Neural progenitor cell (in vitro differentiated cells): ENCODE results near the gene DHTKD1. TPM values are rescaled to one million over a fixed set of nuclear protein-coding genes. Genes with fewer than 3 reads are reported as not detected.

Experiments
- DNase-seq: peaks from one replicate; pipeline ENCODE4 v3.0.0-alpha.2; 2016; ENCODE audit warnings: low spot score
- H2AFZ ChIP-seq: fragments of 200-600 bp; sonication (generic); replicated peaks from 2 replicates; pipeline ENCODE4 v1.6.1; 2016; ENCODE audit warnings: antibody characterized with exemption
- H3F3A ChIP-seq: fragments of 200-600 bp; sonication (generic); 2 replicates; pipeline ENCODE4 v1.6.1; 2016; ENCODE audit warnings: antibody characterized with exemption, low read depth
- H3K27ac ChIP-seq: fragments of 200-600 bp; sonication (generic); 2 replicates; pipeline ENCODE4 v1.5.1; 2016; ENCODE audit warnings: mild to moderate bottlenecking
- H3K27me3 ChIP-seq: fragments of 200-600 bp; sonication (generic); 2 replicates; pipeline ENCODE4 v1.6.1; 2016; ENCODE audit warnings: mild to moderate bottlenecking, moderate library complexity
- H3K36me3 ChIP-seq: fragments of 200-600 bp; sonication (generic); 2 replicates; pipeline ENCODE4 v1.5.1; 2016
- H3K4me1 ChIP-seq: fragments of 200-600 bp; sonication (generic); 2 replicates; pipeline ENCODE4 v1.6.1; 2016; ENCODE audit warnings: mixed run types
- H3K4me2 ChIP-seq: fragments of 200-600 bp; sonication (generic); 2 replicates; pipeline ENCODE4 v1.6.1; 2016
- H3K4me3 ChIP-seq: fragments of 200-600 bp; sonication (generic); 2 replicates; pipeline ENCODE4 v1.5.1; 2016
- H3K79me2 ChIP-seq: fragments of 200-600 bp; sonication (generic); 2 replicates; pipeline ENCODE4 v1.6.1; 2016; ENCODE audit warnings: low read depth
- H3K9ac ChIP-seq: fragments of 200-600 bp; sonication (generic); 2 replicates; pipeline ENCODE4 v1.6.1; 2016
- H3K9me3 ChIP-seq: fragments of 200-600 bp; sonication (generic); 2 replicates; pipeline ENCODE4 v1.5.1; 2016; ENCODE audit warnings: low read depth
- H4K20me1 ChIP-seq: fragments of 200-600 bp; sonication (generic); 2 replicates; pipeline ENCODE4 v1.6.1; 2016; ENCODE audit warnings: low read depth
- H3K27ac Mint-ChIP-seq: 3 replicates; pipeline ENCODE4 v1.8.0; 2021; ENCODE audit warnings: mixed read lengths
- H3K27me3 Mint-ChIP-seq: 2 replicates; pipeline ENCODE4 v1.8.0; 2022; ENCODE audit warnings: low read depth, mild to moderate bottlenecking, inconsistent platforms, moderate library complexity, mixed read lengths; ENCODE audit not compliant: insufficient read depth
- H3K36me3 Mint-ChIP-seq: 3 replicates; pipeline ENCODE4 v1.8.0; 2021; ENCODE audit warnings: mixed read lengths
- H3K4me1 Mint-ChIP-seq: 3 replicates; pipeline ENCODE4 v1.8.0; 2021; ENCODE audit warnings: mixed read lengths
- H3K4me3 Mint-ChIP-seq: 3 replicates; pipeline ENCODE4 v1.8.0; 2021; ENCODE audit warnings: mild to moderate bottlenecking, moderate library complexity, mixed read lengths
- H3K9me3 Mint-ChIP-seq: 3 replicates; pipeline ENCODE4 v1.8.0; 2020; ENCODE audit warnings: mixed read lengths
- CTCF ChIP-seq: fragments of 200-600 bp; sonication (generic); IDR thresholded peaks from 2 replicates; pipeline ENCODE4 v1.5.1; 2017; ENCODE audit warnings: antibody characterized with exemption, mild to moderate bottlenecking
- EZH2 ChIP-seq: fragments of 200-600 bp; sonication (generic); IDR thresholded peaks from 2 replicates; pipeline ENCODE4 v1.6.1; 2017; ENCODE audit warnings: antibody characterized with exemption, mild to moderate bottlenecking, moderate library complexity
- EZH2phosphoT487 ChIP-seq: fragments of 200-600 bp; sonication (generic); IDR thresholded peaks from 2 replicates; pipeline ENCODE4 v1.6.1; 2017; ENCODE audit warnings: antibody characterized with exemption
- total RNA-seq: library from RNA; depleted of rRNA; stranded (reverse); fragments of >200 nt; gene quantifications from 2 replicates; pipeline ENCODE4 v1.2.3, GENCODE V29; 2015; ENCODE audit warnings: low replicate concordance

Gene DHTKD1
- total RNA-seq, 1 donor from 2014 or later, result 62.0 TPM

- H3K27me3 ChIP-seq, result no peaks in the 10 kb centered on the region
- no peaks in the 10 kb centered on the region for H3K9me3 ChIP-seq
- H3K36me3 ChIP-seq, result no peaks in the 10 kb centered on the region
- H3K27ac ChIP-seq, result no peak overlapping the region
- H3K79me2 ChIP-seq, result no peaks in the 10 kb centered on the region
- H3F3A ChIP-seq, result peaks cover 4% of the 10 kb centered on the region
- H3K4me1 ChIP-seq, result no peaks in the 10 kb centered on the region
- no peak overlapping the region for H3K27ac Mint-ChIP-seq
- no peak overlapping the region for H2AFZ ChIP-seq
- no peaks in the 10 kb centered on the region for H3K4me1 Mint-ChIP-seq
- no peaks in the 10 kb centered on the region for H4K20me1 ChIP-seq
- H3K36me3 Mint-ChIP-seq, result no peaks in the 10 kb centered on the region
- no peak overlapping the region for H3K9ac ChIP-seq
- no peaks in the 10 kb centered on the region for H3K9me3 Mint-ChIP-seq
- no peak for DNase-seq
- no peak overlapping the region for H3K4me2 ChIP-seq
- H3K4me3 Mint-ChIP-seq, result no peak overlapping the region
- H3K4me3 ChIP-seq, result no peak overlapping the region
- H3K27me3 Mint-ChIP-seq, result peaks cover 7% of the 10 kb centered on the region
- TF ChIP-seq EZH2phosphoT487 (no peak), EZH2 (no peak), CTCF (no peak)
Measured at GRCh38 chr10:12048547-12048946, 20.2 kb upstream of the DHTKD1 start.

GRCh38 chr10:12050528-12050927, 18.2 kb upstream of the DHTKD1 start:
- Histone ChIP-seq H3K4me2 (no peak overlapping the region), H3K27ac (no peak overlapping the region), H3K9ac (no peak overlapping the region)

GRCh38 chr10:12051241-12051640, 17.5 kb upstream of the DHTKD1 start:
- Mint-ChIP-seq H3K27me3 (peaks cover 6% of the 10 kb centered on the region), H3K4me1 (no peaks in the 10 kb centered on the region), H3K9me3 (no peaks in the 10 kb centered on the region), H3K27ac (peak overlapping the region; percentile 54), H3K4me3 (no peak overlapping the region), H3K36me3 (no peaks in the 10 kb centered on the region)
- TF ChIP-seq EZH2phosphoT487 (no peak), CTCF (no peak), EZH2 (no peak)
- Histone ChIP-seq H3F3A (no peaks in the 10 kb centered on the region), H3K9me3 (no peaks in the 10 kb centered on the region), H3K36me3 (no peaks in the 10 kb centered on the region), H3K4me3 (no peak overlapping the region), H3K79me2 (no peaks in the 10 kb centered on the region), H3K9ac (no peak overlapping the region), H2AFZ (peak overlapping the region; percentile 13), H4K20me1 (no peaks in the 10 kb centered on the region), H3K27ac (no peak overlapping the region), H3K27me3 (no peaks in the 10 kb centered on the region), H3K4me1 (no peaks in the 10 kb centered on the region), H3K4me2 (no peak overlapping the region)
- DNase-seq, result no peak

More at GRCh38 chr10:12050528-12050927, 18.2 kb upstream of the DHTKD1 start:
- no peaks in the 10 kb centered on the region for H3K36me3 Mint-ChIP-seq
- Histone ChIP-seq H3K9me3 (no peaks in the 10 kb centered on the region), H3K27me3 (no peaks in the 10 kb centered on the region), H3F3A (no peaks in the 10 kb centered on the region), H3K79me2 (no peaks in the 10 kb centered on the region), H2AFZ (no peak overlapping the region), H3K4me1 (no peaks in the 10 kb centered on the region), H4K20me1 (no peaks in the 10 kb centered on the region), H3K36me3 (no peaks in the 10 kb centered on the region), H3K4me3 (no peak overlapping the region)
- no peak for TF ChIP-seq CTCF
- no peak for TF ChIP-seq EZH2phosphoT487
- no peak for TF ChIP-seq EZH2
- H3K27ac Mint-ChIP-seq, result no peak overlapping the region
- no peak for DNase-seq
- H3K9me3 Mint-ChIP-seq, result no peaks in the 10 kb centered on the region
- peaks cover 9% of the 10 kb centered on the region for H3K27me3 Mint-ChIP-seq
- H3K4me3 Mint-ChIP-seq, result no peak overlapping the region
- no peaks in the 10 kb centered on the region for H3K4me1 Mint-ChIP-seq
